NB4 (cell line): ENCODE data around the gene SLC26A9.

ENCODE experiments used
- POLR2A ChIP-seq: IDR thresholded peaks from 2 replicates; pipeline ENCODE4 v1.6.1; 2011; ENCODE audit warnings: mild to moderate bottlenecking; ENCODE audit not compliant: insufficient read length; ENCODE audit errors: extremely low read depth
- TF ChIP-seq, protein P1 (sequence below): IDR thresholded peaks from one replicate; pipeline ENCODE4 v1.5.1; 2012; ENCODE audit warnings: low read depth, low read length

GRCh38 chr1:205991237-205991636, 48.0 kb upstream of the SLC26A9 start:
- TF ChIP-seq, protein P1, sequence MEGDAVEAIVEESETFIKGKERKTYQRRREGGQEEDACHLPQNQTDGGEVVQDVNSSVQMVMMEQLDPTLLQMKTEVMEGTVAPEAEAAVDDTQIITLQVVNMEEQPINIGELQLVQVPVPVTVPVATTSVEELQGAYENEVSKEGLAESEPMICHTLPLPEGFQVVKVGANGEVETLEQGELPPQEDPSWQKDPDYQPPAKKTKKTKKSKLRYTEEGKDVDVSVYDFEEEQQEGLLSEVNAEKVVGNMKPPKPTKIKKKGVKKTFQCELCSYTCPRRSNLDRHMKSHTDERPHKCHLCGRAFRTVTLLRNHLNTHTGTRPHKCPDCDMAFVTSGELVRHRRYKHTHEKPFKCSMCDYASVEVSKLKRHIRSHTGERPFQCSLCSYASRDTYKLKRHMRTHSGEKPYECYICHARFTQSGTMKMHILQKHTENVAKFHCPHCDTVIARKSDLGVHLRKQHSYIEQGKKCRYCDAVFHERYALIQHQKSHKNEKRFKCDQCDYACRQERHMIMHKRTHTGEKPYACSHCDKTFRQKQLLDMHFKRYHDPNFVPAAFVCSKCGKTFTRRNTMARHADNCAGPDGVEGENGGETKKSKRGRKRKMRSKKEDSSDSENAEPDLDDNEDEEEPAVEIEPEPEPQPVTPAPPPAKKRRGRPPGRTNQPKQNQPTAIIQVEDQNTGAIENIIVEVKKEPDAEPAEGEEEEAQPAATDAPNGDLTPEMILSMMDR = no peak
- no peak for TF ChIP-seq POLR2A
